CD4-positive, alpha-beta T cell treated with Interleukin-4 for 1 hour (primary cell): ENCODE results near the gene MICAL2.
"Not testable (repeated sequence)": the region's sequence is repeated elsewhere in the genome, so short reads cannot be mapped to it uniquely, and the experiment has no call there.

Experiments
- DNase-seq, 2 donors: peaks; one replicate each; pipeline ENCODE4 v3.0.0-alpha.2; 2020 to 2022

Gene MICAL2

GRCh38 chr11:12137005-12137690, 26.8 kb downstream of the MICAL2 start:
- no peak for DNase-seq

- no peak for DNase-seq
Measured at GRCh38 chr11:12137938-12138731, 27.7 kb downstream of the MICAL2 start.

GRCh38 chr11:12139144-12139881, 28.9 kb downstream of the MICAL2 start:
- DNase-seq, result no peak

GRCh38 chr11:12140186-12140793, 29.9 kb downstream of the MICAL2 start:
- no peak for DNase-seq

GRCh38 chr11:12141283-12141682, 30.9 kb downstream of the MICAL2 start:
- no peak for DNase-seq

- DNase-seq, result no peak
Measured at GRCh38 chr11:12142176-12142575, 31.8 kb downstream of the MICAL2 start.

- no peak for DNase-seq
Measured at GRCh38 chr11:12142909-12143308, 32.5 kb downstream of the MICAL2 start.

GRCh38 chr11:12143461-12144258, 33.3 kb downstream of the MICAL2 start:
- no peak for DNase-seq

GRCh38 chr11:12144330-12145174, 34.2 kb downstream of the MICAL2 start:
- DNase-seq, result no peak

GRCh38 chr11:12146678-12147077, 36.3 kb downstream of the MICAL2 start:
- not testable (repeated sequence) for DNase-seq

- no peak for DNase-seq
Measured at GRCh38 chr11:12147827-12148226, 37.4 kb downstream of the MICAL2 start.

GRCh38 chr11:12148466-12148865, 38.1 kb downstream of the MICAL2 start:
- no peak for DNase-seq

GRCh38 chr11:12148882-12149281, 38.5 kb downstream of the MICAL2 start:
- DNase-seq, result no peak

- no peak for DNase-seq
Measured at GRCh38 chr11:12149672-12150225, 39.4 kb downstream of the MICAL2 start.

- no peak for DNase-seq
Measured at GRCh38 chr11:12150831-12151382, 40.5 kb downstream of the MICAL2 start.

- DNase-seq, result no peak
Measured at GRCh38 chr11:12152321-12152720, 41.9 kb downstream of the MICAL2 start.

- no peak for DNase-seq
Measured at GRCh38 chr11:12154871-12155668, 44.7 kb downstream of the MICAL2 start.

GRCh38 chr11:12155696-12156095, 45.3 kb downstream of the MICAL2 start:
- no peak for DNase-seq

GRCh38 chr11:12156301-12157140, 46.1 kb downstream of the MICAL2 start:
- no peak for DNase-seq
